ENCODE results near the gene ZNF217.
"Not testable (repeated sequence)": the region's sequence is repeated elsewhere in the genome, so short reads cannot be mapped to it uniquely, and the experiment has no call there.

The ZNF217 gene

DNA sequence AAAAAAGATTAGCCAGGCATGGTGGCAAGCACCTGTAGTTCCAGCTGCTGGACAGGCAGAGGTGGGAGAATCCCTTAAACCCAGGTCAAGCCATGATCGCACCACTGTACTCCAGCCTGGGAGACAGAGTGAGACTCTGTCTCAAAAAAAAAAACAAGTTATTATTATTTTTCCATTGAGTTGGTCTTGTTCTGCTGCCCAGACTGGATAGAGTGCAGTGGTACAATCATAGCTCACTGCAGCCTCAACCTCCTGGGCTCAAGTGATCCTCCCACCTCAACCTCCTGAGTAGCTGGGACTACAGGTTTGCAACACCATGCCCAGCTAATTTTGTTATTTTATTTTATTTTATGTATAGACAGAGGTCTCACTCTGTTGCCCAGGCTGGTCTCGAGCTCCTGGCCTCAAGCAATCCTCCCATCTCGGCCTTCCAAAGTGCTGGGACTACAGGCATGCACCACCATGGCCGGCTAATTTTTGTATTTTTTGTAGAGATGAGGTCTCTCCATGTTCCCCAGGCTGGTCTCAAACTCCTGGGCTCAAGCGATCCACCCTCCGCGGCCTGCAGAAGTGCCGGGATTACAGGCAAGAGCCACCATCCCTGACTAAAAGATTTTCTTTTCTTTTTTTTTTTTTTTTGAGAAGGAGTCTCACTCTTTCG lies 31.4 kb downstream of the ZNF217 start:
- DNase-seq, result not testable (repeated sequence)

DNA sequence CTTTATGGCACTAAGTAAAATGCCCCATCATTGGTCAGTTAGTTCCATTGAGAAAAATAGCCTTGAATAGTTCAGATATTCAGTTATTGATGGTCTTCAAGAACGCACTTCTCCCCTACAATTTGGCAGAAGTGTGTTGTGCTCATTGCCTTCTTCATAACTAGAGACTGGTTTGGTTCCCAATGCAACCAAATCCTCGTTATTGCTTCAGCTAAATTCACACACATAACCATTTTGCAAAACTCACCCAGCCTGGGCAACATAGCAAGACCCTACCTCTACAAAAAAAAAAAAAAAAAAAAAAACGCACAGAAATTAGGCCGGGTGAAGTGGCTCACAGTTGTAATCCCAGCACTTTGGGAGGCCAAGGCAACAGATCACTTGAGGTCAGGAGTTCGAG lies 32.1 kb downstream of the ZNF217 start:
- DNase-seq, result no peak

DNA sequence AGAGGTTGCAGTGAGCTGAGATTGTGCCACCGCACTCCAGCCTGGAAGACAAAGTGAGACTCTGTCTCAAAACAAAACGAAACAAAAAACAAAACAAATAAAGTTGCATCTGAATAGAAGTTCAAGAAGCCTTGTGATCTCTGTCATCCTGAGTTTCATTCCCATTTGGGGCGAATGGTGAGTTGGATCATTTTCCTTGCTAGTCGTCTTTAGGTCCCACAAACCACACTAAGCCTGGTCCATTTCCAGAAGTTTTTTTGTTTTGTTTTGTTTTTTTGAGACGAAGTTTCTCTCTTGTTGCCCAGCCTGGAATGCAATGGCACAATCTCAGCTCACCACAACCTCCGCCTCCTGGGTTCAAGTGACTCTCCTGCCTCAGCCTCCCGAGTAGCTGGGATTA lies 33.8 kb downstream of the ZNF217 start:
- no peak for DNase-seq

- no peak for DNase-seq
Measured at GRCh38 chr20:53557130-53557529, 36.5 kb downstream of the ZNF217 start.

DNA sequence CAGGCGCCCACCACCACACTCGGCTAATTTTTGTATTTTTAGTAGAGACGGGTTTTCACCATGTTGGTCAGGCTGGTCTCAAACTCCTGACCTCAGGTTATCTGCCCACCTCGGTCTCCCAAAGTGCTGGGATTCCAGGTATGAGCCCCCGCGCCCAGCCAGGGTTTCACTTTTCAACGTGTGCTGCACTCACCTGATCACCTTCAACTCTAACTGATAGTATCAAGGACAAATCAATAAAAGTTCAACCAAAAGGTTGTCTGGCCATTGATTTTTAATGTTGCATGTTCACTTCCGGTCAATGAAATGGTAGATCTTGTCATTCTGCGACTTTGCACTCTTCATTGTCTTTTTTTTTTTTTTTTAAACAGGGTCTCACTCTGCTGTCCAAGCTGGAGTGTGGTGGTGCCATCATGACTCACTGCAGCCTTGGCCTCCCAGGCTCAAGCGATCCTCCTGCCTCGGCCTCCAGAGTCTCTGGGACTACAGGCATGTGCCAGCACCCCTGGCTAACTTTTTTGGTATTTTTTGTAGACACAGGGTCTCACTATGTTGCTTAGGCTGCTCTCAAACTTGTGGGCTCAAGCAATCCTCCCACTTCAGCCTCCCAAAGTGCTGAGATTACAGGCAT lies 37.3 kb downstream of the ZNF217 start:
- no peak for DNase-seq

- DNase-seq, result no peak
Measured at GRCh38 chr20:53555816-53556215, 37.8 kb downstream of the ZNF217 start.

GRCh38 chr20:53555081-53555480 lies 38.6 kb downstream of the ZNF217 start:
- DNase-seq, result no peak

- DNase-seq, result not testable (repeated sequence)
Measured at GRCh38 chr20:53552572-53552893, 41.1 kb downstream of the ZNF217 start.

DNA sequence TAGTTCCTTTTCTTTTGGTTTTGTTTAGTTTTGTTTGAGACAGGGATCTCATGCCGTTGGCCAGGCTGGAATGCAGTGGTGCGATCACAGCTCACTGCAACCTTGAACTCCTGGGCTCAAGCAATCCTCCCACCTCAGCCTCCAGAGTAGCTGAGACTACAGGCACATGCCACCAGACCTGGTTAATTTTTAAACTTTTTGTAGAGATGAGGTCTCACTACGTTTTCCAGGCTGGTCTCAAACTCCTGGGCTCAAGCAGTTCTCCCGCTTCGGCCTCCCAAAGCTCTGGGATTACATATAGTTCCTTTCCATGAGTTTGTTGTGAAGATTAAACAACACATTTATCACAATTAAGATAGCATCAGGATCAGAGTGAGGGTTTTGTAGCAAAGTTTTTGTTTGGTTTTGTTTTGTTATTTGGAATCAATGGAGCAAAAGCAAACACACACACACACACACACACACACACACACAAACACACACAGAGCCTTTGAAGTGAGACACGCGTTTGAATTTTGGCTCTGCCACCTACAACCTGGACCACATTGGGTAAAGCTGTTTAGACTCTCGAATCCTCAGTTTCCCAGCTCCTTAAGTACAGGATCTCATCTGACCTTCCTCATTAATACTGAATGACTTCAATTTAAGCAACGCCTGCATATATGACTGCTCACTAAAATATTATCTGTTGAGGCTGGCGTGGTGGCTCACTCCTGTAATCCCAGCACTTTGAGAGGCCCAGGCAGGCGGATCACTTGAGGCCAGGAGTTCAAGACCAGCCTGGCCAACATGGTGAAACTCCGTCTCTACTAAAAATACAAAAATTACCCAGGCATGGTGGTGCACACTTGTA lies 41.7 kb downstream of the ZNF217 start:
- DNase-seq, result not testable (repeated sequence)

DNA sequence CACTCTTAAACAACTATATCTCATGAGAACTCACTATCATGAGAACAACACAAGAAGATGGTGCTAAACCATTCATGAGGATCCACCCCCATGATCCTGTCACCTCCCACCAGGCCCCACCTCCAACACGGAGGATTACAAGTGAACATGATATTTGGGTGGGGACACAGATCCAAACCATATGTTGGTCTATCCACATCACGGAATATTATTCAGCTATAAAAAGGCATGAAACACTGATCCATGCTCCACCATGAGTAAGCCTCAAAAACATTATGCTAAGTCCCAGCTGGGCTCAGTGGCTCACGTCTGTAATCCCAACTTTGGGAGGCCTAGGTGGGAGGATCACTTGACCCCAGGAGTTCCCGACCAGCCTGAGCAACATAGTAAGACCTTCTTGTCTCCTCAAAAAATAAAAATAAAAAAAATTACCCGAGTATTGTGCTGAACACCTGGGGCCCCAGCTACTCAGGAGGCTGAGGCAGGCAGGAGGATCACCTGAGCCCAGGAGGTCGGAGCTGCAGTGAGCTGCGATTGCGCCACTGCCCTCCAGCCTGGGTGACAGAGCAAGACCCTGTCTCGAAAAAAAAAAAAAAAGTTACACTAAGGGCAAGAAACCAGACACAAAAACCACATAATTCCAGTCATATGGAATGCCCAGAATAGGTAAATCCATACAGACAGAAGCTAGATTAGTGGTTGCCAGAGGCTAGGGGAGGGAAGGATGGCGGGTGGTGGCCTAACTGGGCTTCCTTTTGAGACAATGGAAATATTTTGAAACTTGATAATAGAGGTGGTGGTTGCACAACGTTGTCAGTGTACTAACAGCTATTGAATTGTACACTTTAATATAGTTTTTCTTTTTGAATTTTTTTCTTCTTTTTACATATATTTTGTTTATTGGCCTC lies 43.1 kb downstream of the ZNF217 start:
- no peak for DNase-seq

- DNase-seq, result peak; percentile 18
Measured at GRCh38 chr20:53547664-53548239, 45.9 kb downstream of the ZNF217 start.

DNA sequence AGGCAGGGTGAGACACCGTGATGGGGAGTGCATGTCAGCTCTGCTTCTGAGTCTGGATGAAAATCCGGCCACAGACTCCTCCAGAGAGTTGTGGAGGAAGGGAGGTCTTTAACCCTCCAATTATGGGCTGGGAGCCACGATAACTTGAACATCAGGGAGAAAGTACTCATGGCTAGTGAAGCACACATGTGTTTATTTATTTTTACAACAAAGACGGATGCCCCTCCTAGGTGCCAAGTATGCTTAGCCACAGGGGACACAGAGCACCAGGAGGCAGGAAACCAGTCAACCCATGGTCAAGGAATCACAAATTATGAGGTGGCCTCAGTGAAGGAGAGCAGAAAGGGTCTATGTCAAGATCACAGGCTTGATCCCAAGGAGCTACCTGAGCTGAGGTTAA lies 54.1 kb downstream of the ZNF217 start:
- DNase-seq, result no peak

GRCh38 chr20:53536382-53536781 lies 57.3 kb downstream of the ZNF217 start:
- not testable (repeated sequence) for DNase-seq

- no peak for DNase-seq
Measured at GRCh38 chr20:53535878-53536277, 57.8 kb downstream of the ZNF217 start.

DNA sequence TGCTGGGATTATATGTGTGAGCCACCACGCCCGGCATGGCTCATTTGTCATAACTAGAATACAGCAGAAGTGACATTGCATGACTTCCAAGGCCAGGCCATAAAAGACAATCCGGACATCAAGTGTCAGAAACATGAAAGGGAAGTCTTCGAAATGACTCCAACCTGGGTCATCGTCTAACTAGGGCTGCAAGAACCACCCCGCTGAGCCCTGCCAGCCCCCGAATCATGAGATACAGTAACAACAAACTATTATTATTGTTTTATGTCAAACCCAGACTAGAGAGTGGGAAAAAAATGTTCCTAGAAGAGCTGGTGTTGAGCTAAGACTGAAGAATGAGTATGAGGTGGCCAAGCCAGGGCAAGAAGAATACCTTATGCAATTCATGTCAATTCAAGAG lies 59.6 kb downstream of the ZNF217 start:
- DNase-seq, result no peak

GRCh38 chr20:53533500-53533899 lies 60.1 kb downstream of the ZNF217 start:
- no peak for DNase-seq

GRCh38 chr20:53532654-53533312 lies 60.9 kb downstream of the ZNF217 start:
- not testable (repeated sequence) for DNase-seq

DNA sequence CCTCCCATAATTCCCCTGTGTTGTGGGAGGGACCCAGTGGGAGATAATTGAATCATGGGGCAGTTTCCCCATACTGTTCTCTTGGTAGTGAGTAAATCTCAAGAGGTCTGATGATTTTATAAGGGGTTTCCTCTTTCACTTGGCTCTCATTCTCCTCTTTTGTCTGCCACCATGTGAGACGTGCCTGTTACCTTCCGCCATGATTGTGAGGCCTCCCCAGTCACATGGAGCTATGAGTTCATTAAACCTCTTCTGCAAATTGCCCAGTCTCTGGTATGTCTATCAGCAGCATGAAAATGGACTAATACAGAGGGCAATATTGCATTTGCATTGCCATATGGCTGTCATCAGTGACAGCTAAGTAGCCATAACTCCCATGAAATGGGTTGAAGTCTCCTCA lies 63.2 kb downstream of the ZNF217 start:
- no peak for DNase-seq

DNA sequence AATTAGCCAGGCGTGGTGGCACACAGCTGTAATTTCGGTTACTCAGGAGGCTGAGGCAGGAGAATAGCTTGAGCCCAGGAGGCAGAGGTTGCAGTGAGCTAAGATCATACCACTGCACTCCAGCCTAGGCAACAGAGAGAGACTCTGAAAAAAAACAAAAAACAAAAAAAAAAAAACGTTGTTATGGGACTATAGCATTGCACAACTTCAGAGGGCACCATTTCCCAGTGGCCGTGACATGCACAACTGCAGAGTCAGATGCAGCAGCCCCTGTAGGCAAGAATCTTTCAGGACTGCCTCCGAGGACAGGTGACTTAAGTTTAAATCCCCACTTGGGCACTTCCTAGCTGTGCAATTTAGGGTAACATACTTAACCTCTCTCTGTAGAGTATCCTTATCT lies 64.0 kb downstream of the ZNF217 start:
- no peak for DNase-seq

- no peak for DNase-seq
Measured at GRCh38 chr20:53527196-53527595, 66.4 kb downstream of the ZNF217 start.

DNA sequence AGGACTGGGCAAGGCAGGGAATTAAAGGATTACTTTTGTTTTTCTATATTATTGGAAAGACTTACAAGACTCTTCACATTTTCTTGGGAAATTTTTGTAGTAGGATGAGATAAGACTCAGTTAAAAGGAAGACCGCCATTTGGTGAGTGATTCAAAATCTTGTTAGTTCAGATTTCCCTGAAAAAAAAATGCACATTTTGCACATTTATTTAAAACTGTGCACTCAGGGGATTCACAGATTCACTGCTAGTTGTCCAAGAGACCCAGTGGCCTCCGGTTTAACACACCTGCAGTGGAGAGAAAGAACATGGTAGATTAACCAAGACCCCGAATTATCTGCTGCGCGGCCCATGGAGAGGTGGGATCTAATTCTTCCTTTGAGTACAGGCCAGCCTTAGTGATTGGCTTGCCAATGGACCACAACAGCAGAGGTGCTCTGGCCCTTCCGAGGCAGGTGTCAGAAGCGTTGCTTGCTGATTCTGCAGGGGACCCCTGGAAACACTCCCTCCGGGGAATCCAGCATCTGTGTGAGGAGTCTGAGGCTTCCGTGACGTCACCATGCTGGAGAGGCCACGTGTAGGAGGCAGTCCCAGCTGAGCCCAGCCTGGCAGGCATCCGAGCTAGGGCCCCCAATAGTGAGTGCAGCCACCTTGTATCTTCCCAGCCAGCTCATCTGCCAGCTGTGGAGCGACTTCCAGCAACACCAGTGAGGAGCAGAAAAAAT lies 68.9 kb downstream of the ZNF217 start:
- no peak for DNase-seq
